NCI-H187 treated with DMSO at 0.1 percent for 48 hours (cell line): ENCODE results near the gene TMED4.
"Not testable (repeated sequence)": the region's sequence is repeated elsewhere in the genome, so short reads cannot be mapped to it uniquely, and the experiment has no call there.

ENCODE experiments used
- DNase-seq: peaks from one replicate; lab custom pipeline; 2025; lab: John Stamatoyannopoulos, UW

Gene TMED4

GRCh38 chr7:44607141-44608068 is 25.4 kb upstream of the TMED4 start:
- no peak for DNase-seq

GRCh38 chr7:44606341-44607140 is 24.5 kb upstream of the TMED4 start, which contains the start of gene OGDH:
Gene OGDH (plus strand): TSS chr7:44606627. CDS start chr7:44624344, 17,717 bp downstream.
- DNase-seq = peak; percentile 87

- DNase-seq = no peak
Observed at GRCh38 chr7:44604941-44605340, 22.9 kb upstream of the TMED4 start.

GRCh38 chr7:44603193-44603592 is 21.2 kb upstream of the TMED4 start:
- DNase-seq = no peak

GRCh38 chr7:44602576-44602910 is 20.5 kb upstream of the TMED4 start:
- DNase-seq = no peak

- no peak for DNase-seq
Observed at GRCh38 chr7:44599222-44599621, 17.2 kb upstream of the TMED4 start.

GRCh38 chr7:44597181-44597580 is 15.2 kb upstream of the TMED4 start:
- not testable (repeated sequence) for DNase-seq

- peak; percentile 29 for DNase-seq
Observed at GRCh38 chr7:44595934-44596635, 14.1 kb upstream of the TMED4 start.

GRCh38 chr7:44590910-44591309 is 8.9 kb upstream of the TMED4 start:
- no peak for DNase-seq

GRCh38 chr7:44587843-44588711 is 6.0 kb upstream of the TMED4 start:
- no peak for DNase-seq

- no peak for DNase-seq
Observed at GRCh38 chr7:44583146-44583865, 1.3 kb upstream of the TMED4 start.

- DNase-seq = no peak
Observed at GRCh38 chr7:44580945-44581878, 819 bp downstream of the TMED4 start.

GRCh38 chr7:44576228-44576627 is 5.8 kb downstream of the TMED4 start:
- DNase-seq = no peak

- no peak for DNase-seq
Observed at GRCh38 chr7:44575054-44575453, 7.0 kb downstream of the TMED4 start.

GRCh38 chr7:44574287-44574872 is 7.7 kb downstream of the TMED4 start:
- no peak for DNase-seq

GRCh38 chr7:44573464-44574286 is 8.4 kb downstream of the TMED4 start, which contains the start of gene DDX56:
Gene DDX56 (minus strand): TSS chr7:44573908. CDS start chr7:44573895, 13 bp downstream.
- peak; percentile 76 for DNase-seq

- no peak for DNase-seq
Observed at GRCh38 chr7:44572771-44573170, 9.3 kb downstream of the TMED4 start.

GRCh38 chr7:44569959-44570358 is 12.1 kb downstream of the TMED4 start:
- no peak for DNase-seq
